HG03521 (cell line): ENCODE measurements around the gene APRT.

Source experiments
- ATAC-seq: cut with Tn5 transposase; IDR thresholded peaks from one replicate; pipeline ENCODE4 v1.9.1; 2021; ENCODE audit warnings: mild to moderate bottlenecking, moderate library complexity; ENCODE audit not compliant: unreplicated experiment

APRT gene

GRCh38 chr16:88811769-88812512, at the start of gene APRT:
Gene APRT (minus strand): TSS chr16:88811928. CDS start chr16:88811899, 29 bp downstream.
- ATAC-seq, result peak; percentile 77

DNA sequence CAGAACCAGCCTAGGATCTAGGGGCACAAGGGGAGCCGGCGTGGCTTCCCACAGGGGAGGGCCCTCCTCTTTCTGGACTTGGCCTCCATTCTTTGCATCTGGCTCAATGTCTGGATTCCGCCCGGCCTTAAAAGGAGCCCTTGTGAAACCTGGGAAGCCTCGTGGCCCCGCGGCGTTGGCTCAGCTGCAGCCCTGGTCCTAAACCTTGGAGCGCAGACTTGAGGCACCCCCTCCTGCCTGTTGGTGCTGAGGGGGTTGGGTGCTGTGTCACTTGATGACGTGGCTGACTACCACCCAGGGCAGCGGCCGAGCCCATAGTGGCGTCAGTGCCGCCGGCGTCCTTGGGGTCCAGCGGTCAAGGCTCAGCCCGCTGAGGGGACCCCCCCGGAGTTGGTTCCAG, 49.6 kb upstream of the APRT start:
- ATAC-seq, result no peak

GRCh38 chr16:88859381-88860091, 47.8 kb upstream of the APRT start:
- ATAC-seq, result no peak

DNA sequence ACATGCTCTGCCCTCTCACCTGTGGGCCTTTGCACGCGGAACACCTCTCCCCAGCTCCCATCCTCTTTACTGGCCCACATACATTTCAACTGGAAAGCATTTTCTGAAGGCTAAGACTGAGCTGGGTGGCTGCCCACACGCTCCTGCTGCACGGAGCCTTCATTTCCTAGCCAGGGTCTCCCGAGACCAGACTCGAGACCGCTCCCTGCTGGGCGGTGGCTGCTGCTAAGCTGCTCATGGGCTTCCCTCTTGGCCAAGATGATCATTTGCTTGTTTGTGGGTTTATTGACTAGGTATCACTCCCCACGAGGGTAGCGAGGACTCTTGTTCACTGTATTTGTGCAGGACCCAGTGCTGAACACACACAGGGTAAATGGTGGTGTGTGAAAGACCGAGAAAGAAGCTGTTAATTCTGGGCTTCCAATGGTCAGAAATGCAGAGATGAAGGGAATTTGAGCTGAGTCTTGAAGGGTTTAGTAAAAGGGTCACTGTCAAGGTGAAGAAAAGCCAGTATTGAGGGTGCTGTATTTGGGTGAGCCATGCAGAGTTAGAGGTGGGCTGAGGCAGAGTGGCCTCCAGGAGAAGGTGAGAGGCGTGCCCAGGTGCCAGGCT, 46.1 kb upstream of the APRT start:
- ATAC-seq, result no peak

DNA sequence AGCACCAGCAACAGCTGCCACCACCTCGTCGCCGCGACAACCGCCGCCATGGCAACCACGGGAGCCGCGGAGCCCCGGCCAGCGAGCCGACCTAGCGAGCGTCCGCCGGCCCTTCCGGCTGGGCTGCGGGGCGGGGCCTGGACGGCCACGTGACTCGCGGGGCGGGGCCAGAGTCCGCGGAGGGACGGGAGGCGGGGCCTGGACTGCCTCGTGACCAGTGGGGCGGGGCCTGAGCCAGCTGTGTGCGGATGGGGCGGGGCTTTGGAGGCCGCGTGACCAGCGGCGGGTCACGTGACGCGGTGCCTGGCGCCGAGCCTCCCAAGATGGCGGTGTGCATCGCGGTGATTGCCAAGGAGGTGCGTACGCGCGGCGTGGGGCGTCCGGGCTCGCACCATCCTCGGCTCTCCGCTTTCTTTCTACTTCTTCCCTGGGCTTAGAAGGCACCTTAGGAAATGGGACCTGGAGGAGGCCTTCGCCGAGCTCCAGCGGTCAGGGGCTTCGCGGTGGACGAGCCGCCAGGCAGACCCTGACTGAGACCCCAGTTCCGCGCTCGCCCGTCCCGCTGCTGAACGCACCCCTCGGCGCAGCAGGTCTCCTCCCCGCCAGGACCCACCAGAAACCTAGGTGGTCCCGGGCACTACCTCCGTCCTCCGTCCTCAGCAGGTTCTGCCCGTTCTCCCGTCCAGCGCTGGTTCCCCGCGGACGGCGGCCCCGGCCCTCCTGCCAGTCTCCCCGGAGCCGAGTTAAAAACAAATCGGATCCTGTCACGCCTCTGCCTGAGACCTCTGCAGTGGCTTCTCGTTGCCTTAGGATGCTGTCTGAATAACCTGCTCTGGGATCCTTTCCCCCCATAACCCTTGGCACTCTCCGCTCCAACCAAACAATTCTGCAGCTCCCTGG, 45.4 kb upstream of the APRT start, which contains the start of the genes GALNS and TRAPPC2L:
TSS of gene GALNS (minus strand) at position 120 of the 900 bp plus-strand sequence. CDS start at position 50, 70 bp downstream.
TSS of gene TRAPPC2L (plus strand) at position 300 of the 900 bp plus-strand sequence. CDS start at position 324, 24 bp downstream.
- peak; percentile 82 for ATAC-seq

DNA sequence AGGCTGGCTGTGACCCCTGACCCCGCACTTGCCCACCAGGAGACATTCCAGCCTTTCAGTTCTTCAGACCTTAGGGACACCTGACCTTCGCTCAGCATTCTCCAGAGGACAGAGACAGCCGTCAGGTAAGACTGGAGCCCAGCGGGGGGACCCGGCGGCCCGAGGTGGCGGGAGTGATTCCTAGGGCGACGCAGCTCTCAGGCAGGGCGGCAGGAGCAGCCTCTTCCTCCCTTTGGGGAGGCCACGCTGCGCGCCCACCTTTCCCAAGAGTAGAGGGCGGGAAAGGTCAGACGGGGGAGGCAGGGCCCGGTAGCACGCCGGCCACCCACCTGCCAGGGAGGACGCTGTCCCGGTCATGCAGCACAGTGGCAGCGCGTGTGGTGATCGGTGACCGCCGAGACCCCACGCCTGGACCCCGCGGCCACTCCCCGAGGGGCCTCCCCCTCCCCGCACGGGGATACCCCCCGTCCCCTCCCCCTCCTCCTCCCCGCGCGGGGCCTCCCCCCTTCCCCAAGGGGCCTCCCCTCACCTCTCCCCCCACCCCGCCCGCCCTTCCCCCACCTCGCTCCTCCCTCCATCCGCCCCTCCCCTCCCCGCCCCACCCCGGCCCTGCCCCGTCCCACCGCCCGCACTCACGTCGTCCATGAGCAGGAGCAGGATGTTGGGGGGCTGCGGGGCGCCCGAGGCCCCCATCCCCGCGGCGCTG, 44.5 kb upstream of the APRT start:
- no peak for ATAC-seq

GRCh38 chr16:88855736-88856121, 44.0 kb upstream of the APRT start:
- no peak for ATAC-seq

DNA sequence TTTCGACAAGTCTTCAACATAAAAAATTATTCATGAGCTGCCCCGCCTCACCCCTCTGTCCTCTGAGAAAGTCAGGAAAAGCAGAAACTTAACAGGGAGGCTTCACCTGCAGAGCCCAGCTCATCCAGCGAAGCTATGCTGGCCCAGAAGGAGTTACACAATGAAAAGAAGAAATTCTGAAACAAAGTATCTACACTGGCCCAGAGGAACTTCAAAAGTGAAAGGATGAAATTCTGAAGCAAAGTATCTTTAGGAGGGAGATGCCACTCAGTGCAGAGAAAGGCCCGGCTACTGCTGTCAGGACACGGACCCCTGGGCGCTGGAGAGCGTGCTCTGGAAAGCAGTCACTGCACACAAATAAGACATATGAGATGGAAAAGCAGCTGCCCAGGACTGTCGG, 43.4 kb upstream of the APRT start:
- no peak for ATAC-seq

DNA sequence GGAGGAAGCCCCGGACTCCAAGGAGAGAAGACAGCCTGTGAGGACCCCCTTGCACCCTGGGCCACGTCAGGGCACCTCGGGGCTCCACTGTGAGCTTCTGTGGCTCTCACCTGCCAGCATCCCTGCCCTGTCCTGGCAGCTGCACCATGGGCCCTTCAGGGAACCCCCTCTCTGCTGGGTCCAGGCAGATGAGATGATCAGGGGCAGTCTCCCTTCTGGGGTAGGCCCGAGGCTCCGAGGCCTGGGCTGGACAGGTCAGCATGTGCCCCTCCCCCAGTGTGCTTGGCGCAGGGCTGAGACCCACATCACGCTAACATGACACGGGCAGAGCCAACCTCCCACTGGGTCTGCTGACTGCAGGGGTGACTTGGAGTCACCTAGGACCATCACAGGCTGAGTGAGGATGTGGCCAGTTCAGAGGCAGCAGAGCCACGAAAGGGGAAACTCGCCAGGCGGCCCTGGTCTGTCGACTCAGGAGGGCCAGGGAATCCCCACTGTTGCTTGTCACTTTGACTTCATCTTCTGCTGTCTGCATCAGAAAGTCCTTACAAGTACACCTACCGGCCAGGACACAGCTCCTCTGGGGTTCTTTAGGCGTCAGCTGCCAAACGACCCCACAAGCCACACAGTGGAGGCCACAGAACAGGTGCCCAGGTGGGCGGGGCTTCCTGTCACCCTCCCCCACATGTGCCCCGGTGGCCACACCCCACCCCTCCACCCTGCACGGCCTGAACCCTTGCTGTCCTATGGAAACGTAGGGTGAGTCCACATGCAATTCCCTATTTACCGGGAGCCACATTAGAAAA, 42.8 kb upstream of the APRT start:
- ATAC-seq, result no peak

- ATAC-seq, result no peak
These were observed 41.7 kb upstream of the APRT start for GRCh38 chr16:88853325-88853941.

DNA sequence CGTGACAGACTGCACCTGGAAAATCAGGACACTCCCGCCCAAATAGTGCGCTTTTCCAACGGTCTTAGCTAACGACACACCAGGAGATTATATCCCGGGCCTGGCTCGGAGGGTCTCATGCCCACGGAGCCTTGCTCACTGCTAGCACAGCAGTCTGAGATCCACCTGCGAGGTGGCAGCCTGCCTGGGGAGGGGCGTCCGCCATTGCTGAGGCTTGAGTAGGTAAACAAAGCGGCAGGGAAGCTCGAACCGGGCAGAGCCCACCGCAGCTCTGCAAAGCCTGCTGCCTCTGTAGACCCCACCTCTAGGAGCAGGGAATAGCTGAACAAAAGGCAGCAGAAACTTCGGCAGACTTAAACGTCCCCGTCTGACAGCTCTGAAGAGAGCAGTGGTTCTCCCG, 39.9 kb upstream of the APRT start:
- no peak for ATAC-seq

GRCh38 chr16:88850531-88851199, 38.9 kb upstream of the APRT start:
- no peak for ATAC-seq

DNA sequence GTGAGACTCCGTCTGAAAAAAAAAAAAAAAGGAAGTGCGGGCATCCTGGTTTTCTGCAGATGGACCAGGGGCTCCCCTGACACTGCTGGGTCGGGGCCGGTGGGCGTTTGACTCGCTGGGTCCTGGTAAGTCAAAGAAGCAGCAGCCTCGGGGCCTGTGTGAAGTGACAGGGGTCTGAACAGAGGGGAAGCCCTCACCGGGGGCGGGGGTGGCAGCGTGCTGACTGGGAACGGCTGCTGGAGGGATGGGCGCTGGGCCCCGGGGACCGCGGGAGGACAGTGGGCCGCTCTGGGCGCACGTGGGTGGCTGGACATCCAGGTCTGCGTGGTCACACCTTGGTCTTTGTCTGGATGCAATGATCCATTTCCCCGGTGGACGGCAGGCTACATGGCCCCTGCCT, 36.8 kb upstream of the APRT start:
- ATAC-seq, result no peak

GRCh38 chr16:88847654-88848053, 35.9 kb upstream of the APRT start:
- no peak for ATAC-seq

DNA sequence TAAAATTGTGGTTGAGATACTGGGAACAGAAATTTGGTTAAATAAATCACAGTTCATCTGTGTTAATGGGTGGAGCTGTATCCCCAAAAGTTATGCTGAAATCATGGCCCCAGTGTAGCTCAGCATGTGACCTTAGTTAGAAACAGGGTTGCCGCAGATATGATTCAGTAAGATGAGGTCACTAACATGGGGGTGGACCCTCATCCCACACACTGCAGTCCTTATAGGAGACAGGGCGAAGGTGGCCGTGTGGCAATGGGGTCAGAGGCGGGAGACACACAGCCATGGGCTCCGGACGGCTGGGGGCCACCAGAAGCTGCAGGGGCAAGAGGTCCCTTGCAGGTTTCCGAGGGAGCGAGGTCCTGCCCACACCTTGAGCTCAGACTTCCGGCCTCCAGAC, 34.4 kb upstream of the APRT start:
- ATAC-seq, result no peak

- ATAC-seq, result no peak
These were observed 32.8 kb upstream of the APRT start for GRCh38 chr16:88844419-88845036.

DNA sequence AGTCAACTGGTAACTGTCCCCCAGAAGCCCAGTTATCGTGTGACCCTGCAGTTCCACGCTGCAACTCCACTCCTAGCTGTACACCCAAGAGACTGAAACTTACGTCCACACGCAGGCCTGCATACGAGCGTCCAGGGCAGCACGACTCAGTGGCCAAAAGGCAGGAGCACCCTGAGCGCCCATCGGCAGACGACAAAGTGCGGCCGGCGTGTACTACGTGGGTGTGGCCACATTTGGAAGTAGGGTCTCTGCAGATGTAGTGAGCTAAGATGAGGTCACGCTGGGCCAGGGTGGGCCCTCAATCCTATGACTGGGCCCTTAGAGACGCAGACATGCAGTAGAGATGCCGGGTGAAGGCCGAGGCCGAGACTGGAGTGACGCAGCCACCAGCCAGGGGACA, 31.5 kb upstream of the APRT start:
- no peak for ATAC-seq

GRCh38 chr16:88842806-88843205, 31.1 kb upstream of the APRT start:
- no peak for ATAC-seq
